Ovary (tissue), 9 donors: Measurements from ENCODE around the gene PRELID3B. TPM values are rescaled to one million over a fixed set of nuclear protein-coding genes. Genes with fewer than 3 reads are reported as not detected.
A peak's percentile ranks its signal among the peaks of the same experiment; 100 is the strongest.

Source experiments
- DNase-seq, 5 donors: peaks; one replicate each; pipeline ENCODE4 v3.0.0-alpha.2; 2019 to 2020
- H3K27ac ChIP-seq, 2 donors: fragments of 200-600 bp; one replicate each; pipeline versions ENCODE4 v1.5.1 to v1.8.0; 2019 to 2022
- H3K27me3 ChIP-seq: fragments of 200-600 bp; one replicate; pipeline ENCODE4 v1.8.0; 2022
- H3K36me3 ChIP-seq: fragments of 200-600 bp; sonication (generic); one replicate; pipeline ENCODE4 v1.5.1; 2019
- H3K4me1 ChIP-seq: one replicate; pipeline ENCODE4 v1.8.1; 2013; ENCODE audit warnings: mild to moderate bottlenecking, moderate library complexity; ENCODE audit not compliant: insufficient read depth
- H3K4me3 ChIP-seq: fragments of 200-600 bp; sonication (generic); one replicate; pipeline ENCODE4 v1.5.1; 2017
- H3K9me3 ChIP-seq, 2 donors: fragments of 200-600 bp in 1 of 2; sonication (generic) in 1 of 2; one replicate each; pipeline versions ENCODE4 v1.5.1 to v1.8.1; 2013 to 2019; ENCODE audit warnings: mild to moderate bottlenecking in 1 of 2, moderate library complexity in 1 of 2
- EP300 ChIP-seq: sonication (generic); formaldehyde crosslinking; IDR thresholded peaks from one replicate; pipeline ENCODE4 v1.6.1; 2017; ENCODE audit warnings: antibody characterized with exemption
- POLR2A ChIP-seq: fragments of 450-650 bp; IDR thresholded peaks from one replicate; pipeline ENCODE4 v1.6.1; 2017; ENCODE audit warnings: antibody characterized with exemption, mild to moderate bottlenecking, moderate library complexity
- WGBS, 3 donors: extraction: QIAGEN DNeasy Blood & Tissue Kit in 1 of 3; methylation state at CpG; one replicate each; pipeline versions ENCODE4 v1.1.5 to v1.1.7; 2013 to 2017; 5-methylcytosine and 5-hydroxymethylcytosine counted together
- intact Hi-C, 4 donors: fragments of 100-400 bp; cut with DNase I; formaldehyde crosslinking; loops; one replicate each; pipeline versions ENCODE4 v1.11.0 to v1.15.1; 2022 to 2023
- polyA plus RNA-seq, 2 donors: library from polyadenylated mRNA; stranded (reverse); fragments of 200-250 nt in 1 of 2; fragments of 350-450 nt in 1 of 2; fragmentation: Illumina TruSeq in 1 of 2; extraction: RNeasy Lipid Tissue Mini Kit (QIAGEN cat#74804) in 1 of 2; gene quantifications; one replicate each; pipeline ENCODE4 v1.2.3, GENCODE V29; 2013 to 2014
- total RNA-seq, 7 donors: library from RNA; depleted of rRNA in 2 of 7; stranded (reverse); fragments of >200 nt in 2 of 7; fragmentation: NEBNext Ultra II Directional in 3 of 7; extraction: Animal tissue kit (Norgen Biotek cat#: 25700) in 3 of 7; gene quantifications; one replicate each; pipeline versions ENCODE4 v1.1.0 to v1.2.4, GENCODE V29; 2016 to 2023
- TF ChIP-seq, protein P1 (sequence below), 3 donors: fragments of 450-650 bp in 2 of 3; fragments of 200-600 bp in 1 of 3; IDR thresholded peaks; one replicate each; pipeline versions ENCODE4 v1.5.1 to v1.8.0; 2016 to 2022; ENCODE audit warnings: antibody characterized with exemption in 3 of 3, mild to moderate bottlenecking in 1 of 3
- donor health status: DM: no; HTN: no; CAD: no; lungs with moderate emphysema.
- donor health status: DM: no; HTN: no; CAD: no.
- donor health status: Bipolar disorder and iron deficiency.
- donor health status: DM: yes; HTN: yes; CAD: no.
- donor health status: DM: no; HTN: no; CAD: no.
- donor health status: DM: yes; HTN: yes; CAD: no.

Gene PRELID3B
- total and polyA plus RNA-seq, 9 donors: 16.8 to 40.8 (median 29.2) TPM

DNA sequence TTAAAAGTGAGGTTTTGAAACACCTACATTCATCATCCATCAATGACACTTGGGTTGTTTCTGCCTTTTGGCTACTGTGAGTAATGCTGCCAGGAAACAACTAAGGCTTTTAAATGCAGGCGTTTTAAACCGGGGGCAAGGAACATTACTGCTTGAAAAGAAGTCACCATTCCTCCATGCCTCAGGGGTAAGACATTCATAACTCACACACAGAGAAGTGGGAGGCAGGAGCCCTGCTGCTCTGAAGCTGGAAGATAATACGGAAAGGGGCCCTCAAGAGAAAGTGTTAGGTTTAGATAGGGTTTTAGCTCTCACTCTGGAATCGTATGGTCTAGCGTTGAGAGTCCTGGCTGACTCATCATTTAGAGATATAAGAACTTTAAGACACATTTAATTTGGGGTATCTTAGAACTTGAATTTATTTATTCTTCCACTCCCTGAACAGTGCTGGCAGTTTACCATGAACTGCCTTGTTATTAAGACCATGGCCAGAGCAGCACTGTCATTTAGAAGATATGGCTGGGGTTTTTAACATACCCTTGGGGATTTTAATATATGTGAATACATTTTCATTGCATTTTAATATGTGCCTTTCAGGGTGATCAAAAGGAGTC is 21.5 kb downstream of the PRELID3B start:
- Histone ChIP-seq H3K27me3 (no peaks in the 10 kb centered on the region), H3K27ac (no peak overlapping the region), H3K4me1 (peaks cover 7% of the 10 kb centered on the region), H3K4me3 (no peak overlapping the region), H3K36me3 (no peaks in the 10 kb centered on the region), H3K9me3 (no peaks in the 10 kb centered on the region)
- no peak for DNase-seq
- intact Hi-C loops: no loop called here
- WGBS, 3 donors: 25 to 29% (median 26%) methylated on average over 5 of the region's 5 CpGs
- TF ChIP-seq POLR2A (no peak), EP300 (no peak)
- TF ChIP-seq, protein P1, sequence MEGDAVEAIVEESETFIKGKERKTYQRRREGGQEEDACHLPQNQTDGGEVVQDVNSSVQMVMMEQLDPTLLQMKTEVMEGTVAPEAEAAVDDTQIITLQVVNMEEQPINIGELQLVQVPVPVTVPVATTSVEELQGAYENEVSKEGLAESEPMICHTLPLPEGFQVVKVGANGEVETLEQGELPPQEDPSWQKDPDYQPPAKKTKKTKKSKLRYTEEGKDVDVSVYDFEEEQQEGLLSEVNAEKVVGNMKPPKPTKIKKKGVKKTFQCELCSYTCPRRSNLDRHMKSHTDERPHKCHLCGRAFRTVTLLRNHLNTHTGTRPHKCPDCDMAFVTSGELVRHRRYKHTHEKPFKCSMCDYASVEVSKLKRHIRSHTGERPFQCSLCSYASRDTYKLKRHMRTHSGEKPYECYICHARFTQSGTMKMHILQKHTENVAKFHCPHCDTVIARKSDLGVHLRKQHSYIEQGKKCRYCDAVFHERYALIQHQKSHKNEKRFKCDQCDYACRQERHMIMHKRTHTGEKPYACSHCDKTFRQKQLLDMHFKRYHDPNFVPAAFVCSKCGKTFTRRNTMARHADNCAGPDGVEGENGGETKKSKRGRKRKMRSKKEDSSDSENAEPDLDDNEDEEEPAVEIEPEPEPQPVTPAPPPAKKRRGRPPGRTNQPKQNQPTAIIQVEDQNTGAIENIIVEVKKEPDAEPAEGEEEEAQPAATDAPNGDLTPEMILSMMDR (IDR thresholded peaks at IDR 0.05): no peak

DNA sequence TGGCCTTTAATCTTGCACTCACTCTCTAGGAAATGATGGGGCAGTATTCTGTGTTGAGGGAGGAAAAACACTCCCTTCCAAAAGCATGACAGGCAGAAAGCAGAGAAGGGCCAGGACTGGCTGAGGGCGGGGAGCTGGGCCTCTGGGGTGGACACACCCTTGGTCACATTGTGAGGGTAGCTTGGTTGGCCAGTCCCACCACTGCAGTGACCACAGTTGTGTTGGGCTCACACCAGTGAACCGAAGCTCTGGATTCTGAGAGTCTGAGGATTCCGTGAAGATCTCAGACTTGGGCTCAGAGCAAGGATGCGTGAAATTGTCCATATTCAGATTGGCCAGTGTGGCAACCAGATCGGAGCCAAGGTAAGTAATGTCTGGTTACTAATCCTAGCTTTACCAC is 23.4 kb downstream of the PRELID3B start, which contains the start of gene TUBB1:
Gene TUBB1, plus strand, starts transcription at position 213 of the 400 bp plus-strand sequence. Its CDS starts 94 bp downstream, at position 307.
- 96 to 98% (median 98%) methylated on average over 5 of the region's 5 CpGs for WGBS, 3 donors
- H3K27ac ChIP-seq: no peak within 1 kb of the TSS
- TF ChIP-seq, protein P1 (IDR thresholded peaks at IDR 0.05): no peak
- no peak for TF ChIP-seq POLR2A
- TF ChIP-seq EP300: no peak
- no peaks in the 10 kb centered on the region for H3K36me3 ChIP-seq
- no peak for DNase-seq
- no peak within 1 kb of the TSS for H3K4me3 ChIP-seq
- H3K9me3 ChIP-seq: no peaks in the 10 kb centered on the region
- H3K27me3 ChIP-seq: no peaks in the 10 kb centered on the region
- peaks cover 7% of the 10 kb centered on the region for H3K4me1 ChIP-seq
- intact Hi-C loops: no loop called here

DNA sequence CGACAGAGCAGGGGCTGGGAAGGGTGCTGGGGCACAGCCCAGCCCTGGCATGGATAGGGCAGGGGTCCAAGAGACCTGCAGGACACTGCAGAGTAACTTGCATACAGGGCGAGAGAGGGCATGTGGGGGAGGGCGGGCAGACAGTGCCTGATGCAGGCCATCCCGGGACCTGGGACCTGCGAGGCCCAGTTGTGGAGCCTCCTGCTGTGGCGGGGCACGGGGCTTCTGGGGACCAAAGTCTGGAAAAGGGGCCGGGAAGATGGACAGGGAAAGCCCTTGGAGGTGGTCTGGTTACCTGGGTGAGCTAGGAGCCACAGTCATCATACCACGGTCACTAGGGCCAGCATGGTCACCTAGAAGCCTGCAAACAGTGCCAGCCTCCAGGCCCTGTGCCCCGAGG is 23.8 kb downstream of the PRELID3B start:
- no peak for DNase-seq

DNA sequence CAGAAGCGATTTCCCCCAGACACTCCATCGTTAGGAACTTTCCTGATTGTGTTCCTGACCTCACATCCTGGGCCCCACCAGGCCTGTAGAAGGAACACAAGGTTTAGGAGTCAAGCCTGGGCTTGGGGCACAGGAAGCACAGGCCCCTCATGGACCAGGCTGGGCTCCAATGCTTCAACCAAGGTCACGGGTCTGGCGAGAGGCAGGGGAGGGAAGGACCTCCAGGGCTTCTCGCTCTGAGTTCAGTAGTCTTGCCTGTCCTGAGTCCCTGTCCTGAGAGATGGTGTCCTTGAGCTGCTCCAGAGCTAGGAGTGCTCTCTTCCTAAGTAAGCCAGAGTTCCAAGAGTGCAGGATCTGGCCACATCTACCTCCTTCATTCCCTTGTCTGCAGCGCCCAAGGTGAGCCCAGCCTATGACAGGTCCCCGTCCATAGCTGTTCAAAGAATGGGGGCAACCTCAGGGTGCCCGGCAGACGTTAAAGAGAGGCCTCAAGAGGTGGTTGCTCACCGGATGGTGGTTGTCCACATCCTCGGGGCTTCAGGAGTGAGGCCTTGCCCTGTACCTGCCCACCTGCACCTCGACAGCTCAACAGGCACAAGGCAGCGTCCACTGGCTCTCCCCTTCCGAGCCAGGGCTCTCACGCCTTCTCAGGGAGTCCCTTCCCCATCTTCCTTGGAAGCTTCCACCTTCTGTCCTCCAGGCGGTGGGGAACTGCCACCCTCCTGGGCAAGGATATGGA is 24.9 kb downstream of the PRELID3B start:
- intact Hi-C loops: no loop called here
- TF ChIP-seq, protein P1 (IDR thresholded peaks at IDR 0.05): no peak
- TF ChIP-seq POLR2A (no peak), EP300 (no peak)
- 88 to 91% (median 90%) methylated on average over 16 of the region's 16 CpGs for WGBS, 3 donors
- no peak for DNase-seq
- no peaks in the 10 kb centered on the region for H3K27me3 ChIP-seq
- peaks cover 7% of the 10 kb centered on the region for H3K4me1 ChIP-seq
- no peak overlapping the region for H3K4me3 ChIP-seq
- H3K9me3 ChIP-seq: no peaks in the 10 kb centered on the region
- H3K36me3 ChIP-seq: no peaks in the 10 kb centered on the region
- peak overlapping the region in 1 of 2 donors; percentile 54 for H3K27ac ChIP-seq

More for the DNA sequence above, 23.8 kb downstream of the PRELID3B start:
- TF ChIP-seq, protein P1 (IDR thresholded peaks at IDR 0.05): no peak
- no peak for TF ChIP-seq POLR2A
- TF ChIP-seq EP300: no peak
- Histone ChIP-seq H3K9me3 (no peaks in the 10 kb centered on the region), H3K27ac (no peak overlapping the region), H3K4me3 (no peak overlapping the region), H3K4me1 (peaks cover 7% of the 10 kb centered on the region), H3K36me3 (no peaks in the 10 kb centered on the region), H3K27me3 (no peaks in the 10 kb centered on the region)
- 90 to 96% (median 93%) methylated on average over 10 of the region's 10 CpGs for WGBS, 3 donors
- intact Hi-C loops: no loop called here
